T follicular helper cell (primary cell): ENCODE data around the gene ZNF668.
A peak's percentile ranks its signal among the peaks of the same experiment; 100 is the strongest.
"Not testable (repeated sequence)": the region's sequence is repeated elsewhere in the genome, so short reads cannot be mapped to it uniquely, and the experiment has no call there.

ENCODE experiments used
- DNase-seq: peaks from one replicate; pipeline ENCODE4 v3.0.0-alpha.2; 2020; ENCODE audit warnings: low read depth

Gene ZNF668

GRCh38 chr16:31100876-31101641, 27.0 kb upstream of the ZNF668 start:
- DNase-seq = not testable (repeated sequence)

GRCh38 chr16:31099860-31100638, 26.0 kb upstream of the ZNF668 start:
- DNase-seq = no peak

- DNase-seq = peak; percentile 77
Measured at GRCh38 chr16:31094424-31095120, 20.5 kb upstream of the ZNF668 start, which contains the start of gene VKORC1. Gene VKORC1, minus strand, starts transcription at chr16:31094797. Its CDS starts 68 bp downstream, at chr16:31094729.

- no peak for DNase-seq
Measured at GRCh38 chr16:31094088-31094423, 20.0 kb upstream of the ZNF668 start.

- no peak for DNase-seq
Measured at GRCh38 chr16:31093132-31093703, 19.2 kb upstream of the ZNF668 start.

GRCh38 chr16:31092330-31092729, 18.3 kb upstream of the ZNF668 start:
- no peak for DNase-seq

- DNase-seq = no peak
Measured at GRCh38 chr16:31090540-31090939, 16.5 kb upstream of the ZNF668 start.

GRCh38 chr16:31089199-31089598, 15.2 kb upstream of the ZNF668 start:
- no peak for DNase-seq

GRCh38 chr16:31088459-31089183, 14.6 kb upstream of the ZNF668 start, which contains the start of gene PRSS53:
Gene PRSS53, minus strand, starts transcription at chr16:31088943. Its CDS starts 134 bp downstream, at chr16:31088809.
- DNase-seq = no peak

- DNase-seq = no peak
Measured at GRCh38 chr16:31087971-31088370, 13.9 kb upstream of the ZNF668 start.

GRCh38 chr16:31087481-31087880, 13.4 kb upstream of the ZNF668 start:
- DNase-seq = no peak

- no peak for DNase-seq
Measured at GRCh38 chr16:31086629-31086906, 12.5 kb upstream of the ZNF668 start.

- DNase-seq = no peak
Measured at GRCh38 chr16:31085873-31086628, 12.0 kb upstream of the ZNF668 start.

- DNase-seq = no peak
Measured at GRCh38 chr16:31085411-31085810, 11.4 kb upstream of the ZNF668 start.

- DNase-seq = no peak
Measured at GRCh38 chr16:31084584-31085302, 10.7 kb upstream of the ZNF668 start.

GRCh38 chr16:31083981-31084380, 9.9 kb upstream of the ZNF668 start:
- DNase-seq = no peak

GRCh38 chr16:31083556-31083955, 9.5 kb upstream of the ZNF668 start:
- DNase-seq = no peak

GRCh38 chr16:31083081-31083480, 9.0 kb upstream of the ZNF668 start:
- DNase-seq = no peak

- no peak for DNase-seq
Measured at GRCh38 chr16:31082368-31083045, 8.5 kb upstream of the ZNF668 start.
